ENCODE results near the gene HSD17B4.
"Not testable (repeated sequence)": the region's sequence is repeated elsewhere in the genome, so short reads cannot be mapped to it uniquely, and the experiment has no call there.

GRCh38 chr5:119503939-119504338 is 51.6 kb downstream of the HSD17B4 start:
- TF ChIP-seq, protein P1, sequence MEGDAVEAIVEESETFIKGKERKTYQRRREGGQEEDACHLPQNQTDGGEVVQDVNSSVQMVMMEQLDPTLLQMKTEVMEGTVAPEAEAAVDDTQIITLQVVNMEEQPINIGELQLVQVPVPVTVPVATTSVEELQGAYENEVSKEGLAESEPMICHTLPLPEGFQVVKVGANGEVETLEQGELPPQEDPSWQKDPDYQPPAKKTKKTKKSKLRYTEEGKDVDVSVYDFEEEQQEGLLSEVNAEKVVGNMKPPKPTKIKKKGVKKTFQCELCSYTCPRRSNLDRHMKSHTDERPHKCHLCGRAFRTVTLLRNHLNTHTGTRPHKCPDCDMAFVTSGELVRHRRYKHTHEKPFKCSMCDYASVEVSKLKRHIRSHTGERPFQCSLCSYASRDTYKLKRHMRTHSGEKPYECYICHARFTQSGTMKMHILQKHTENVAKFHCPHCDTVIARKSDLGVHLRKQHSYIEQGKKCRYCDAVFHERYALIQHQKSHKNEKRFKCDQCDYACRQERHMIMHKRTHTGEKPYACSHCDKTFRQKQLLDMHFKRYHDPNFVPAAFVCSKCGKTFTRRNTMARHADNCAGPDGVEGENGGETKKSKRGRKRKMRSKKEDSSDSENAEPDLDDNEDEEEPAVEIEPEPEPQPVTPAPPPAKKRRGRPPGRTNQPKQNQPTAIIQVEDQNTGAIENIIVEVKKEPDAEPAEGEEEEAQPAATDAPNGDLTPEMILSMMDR (IDR thresholded peaks at IDR 0.05), result not testable (repeated sequence)
- TF ChIP-seq REST (IDR thresholded peaks at IDR 0.05; ENCODE audit: insufficient read depth in 1 of 2, low read depth in 2 of 2, low read length in 1 of 2); TCF7L2 (IDR thresholded peaks at IDR 0.05; ENCODE audit: low read depth, low read length); POLR2AphosphoS5 (IDR thresholded peaks at IDR 0.05; ENCODE audit: low read depth, low read length); SIN3A (IDR thresholded peaks at IDR 0.05; ENCODE audit: borderline replicate concordance, insufficient read depth, low read depth, low read length): not testable (repeated sequence)
